MCF 10A (cell line): Measurements from ENCODE around the gene SLC39A13. TPM values are rescaled to one million over a fixed set of nuclear protein-coding genes. Genes with fewer than 3 reads are reported as not detected.
A peak's percentile ranks its signal among the peaks of the same experiment; 100 is the strongest.

Experiments
- BruUV-seq: library from RNA; stranded (reverse); fragments of 400-500 nt; replicated peaks from 2 replicates; lab custom pipeline; 2021; lab: Mats Ljungman, UMichigan
- CTCF ChIA-PET: fragments of 300-600 bp; sonication (Branson Sonifier 250); formaldehyde crosslinking; extraction: SDS; loops from one replicate; lab custom pipeline; 2021; ENCODE audit warnings: antibody characterized with exemption, inconsistent platforms; lab: Yijun Ruan, JAX
- POLR2A ChIA-PET: fragments of 300-600, 350-650 bp; sonication (Branson Sonifier 250); formaldehyde crosslinking; extraction: SDS; loops from one replicate; lab custom pipeline; 2020; ENCODE audit warnings: antibody characterized with exemption, inconsistent platforms; lab: Yijun Ruan, JAX
- DNase-seq: peaks from one replicate; pipeline ENCODE4 v3.0.0-alpha.2; 2018; ENCODE audit not compliant: unreplicated experiment
- H3K27ac Mint-ChIP-seq: one replicate; pipeline ENCODE4 v1.8.0; 2022; ENCODE audit warnings: mild to moderate bottlenecking, low read depth, mixed read lengths; ENCODE audit not compliant: unreplicated experiment
- H3K27me3 Mint-ChIP-seq: one replicate; pipeline ENCODE4 v1.8.0; 2022; ENCODE audit warnings: mixed read lengths; ENCODE audit not compliant: insufficient read depth, unreplicated experiment
- H3K36me3 Mint-ChIP-seq: one replicate; pipeline ENCODE4 v1.8.0; 2022; ENCODE audit warnings: mild to moderate bottlenecking, moderate library complexity, mixed read lengths; ENCODE audit not compliant: insufficient read depth, unreplicated experiment
- H3K4me1 Mint-ChIP-seq: one replicate; pipeline ENCODE4 v1.8.0; 2022; ENCODE audit warnings: mixed read lengths; ENCODE audit not compliant: insufficient read depth, unreplicated experiment
- H3K4me3 Mint-ChIP-seq: one replicate; pipeline ENCODE4 v1.8.0; 2022; ENCODE audit warnings: mild to moderate bottlenecking, moderate library complexity, mixed read lengths; ENCODE audit not compliant: unreplicated experiment
- H3K9me3 Mint-ChIP-seq: one replicate; pipeline ENCODE4 v1.8.0; 2022; ENCODE audit warnings: mixed read lengths; ENCODE audit not compliant: unreplicated experiment
- CTCF ChIP-seq: fragments of 200-600 bp; IDR thresholded peaks from one replicate; pipeline ENCODE4 v1.8.0; 2022; ENCODE audit warnings: antibody characterized with exemption, mild to moderate bottlenecking; ENCODE audit not compliant: unreplicated experiment
- intact Hi-C: fragments of 100-400 bp; cut with micrococcal nuclease; formaldehyde crosslinking; loops from 2 replicates; pipeline ENCODE4 v1.14.1; 2022
- total RNA-seq: library from RNA; stranded (reverse); gene quantifications from 2 replicates; pipeline ENCODE4 v1.2.3, GENCODE V29; 2022

SLC39A13 gene
- total RNA-seq, 1 experiment from 2014 or later = 56.5 TPM

- no peaks in the 10 kb centered on the region for H3K27me3 Mint-ChIP-seq
- H3K4me3 Mint-ChIP-seq = no peak overlapping the region
- CTCF ChIA-PET = interaction anchor here (0.7 to 2.4 kb wide), 9 partner anchors 9 to 390 kb away, joined by 3 to 20 read pairs (median 3); partner anchors contain the start of gene SPI1
- no peak overlapping the region for H3K27ac Mint-ChIP-seq
- peak; percentile 46 for DNase-seq
- H3K4me1 Mint-ChIP-seq = no peaks in the 10 kb centered on the region
- peaks cover 6% of the 10 kb centered on the region for H3K36me3 Mint-ChIP-seq
- POLR2A ChIA-PET = interaction anchor here (0.7 kb wide), 2 partner anchors 21 to 123 kb away, joined by 3 read pairs; no protein-coding TSS in a partner anchor
- TF ChIP-seq CTCF = no peak
- H3K9me3 Mint-ChIP-seq = no peaks in the 10 kb centered on the region
- BruUV-seq = no TSS peak
- intact Hi-C loops = no loop called here
Measured at GRCh38 chr11:47388697-47389576, 19.5 kb upstream of the SLC39A13 start.

DNA sequence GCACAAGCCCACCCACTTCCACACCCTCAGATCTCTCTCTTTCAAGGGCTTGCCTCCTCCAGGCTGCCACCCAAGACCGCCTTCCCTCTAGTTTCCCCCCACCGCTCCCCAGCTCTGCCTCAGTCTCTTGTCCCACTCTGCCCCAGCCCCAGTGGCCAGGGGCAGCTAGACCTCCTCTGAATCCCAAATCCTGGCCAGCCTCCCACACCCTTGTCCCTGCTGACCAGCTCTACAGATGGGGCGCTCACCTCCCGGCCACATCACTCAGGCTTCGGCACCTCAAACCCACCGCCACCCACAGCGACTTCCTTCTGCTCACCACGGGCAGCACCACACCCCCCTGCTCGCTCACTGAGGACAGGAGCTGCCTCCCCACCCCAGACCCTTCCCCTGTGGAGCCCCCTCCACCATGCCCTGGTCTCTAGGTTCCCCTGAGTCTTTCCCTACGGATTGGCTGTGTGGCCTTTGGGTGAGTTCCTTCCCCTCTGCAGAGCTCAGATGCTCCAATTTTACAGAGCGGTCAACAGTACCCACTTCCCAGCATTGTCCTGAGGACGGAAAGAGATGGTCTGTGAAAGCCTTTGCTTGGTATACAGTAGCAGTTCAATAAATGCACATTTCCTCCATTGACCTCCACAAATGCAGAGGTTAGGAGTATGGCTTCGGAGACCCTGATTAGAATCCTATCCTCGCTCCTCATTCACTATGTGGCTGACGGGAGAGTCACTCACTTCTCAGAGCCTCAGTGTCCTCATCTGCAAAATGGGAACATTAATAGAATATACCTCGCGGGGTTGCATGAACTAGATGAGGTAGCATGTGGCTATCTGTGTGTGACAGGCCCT lies 18.6 kb upstream of the SLC39A13 start:
- intact Hi-C loops = no loop called here
- no peaks in the 10 kb centered on the region for H3K4me1 Mint-ChIP-seq
- TF ChIP-seq CTCF = no peak
- H3K27me3 Mint-ChIP-seq = no peaks in the 10 kb centered on the region
- no peak overlapping the region for H3K4me3 Mint-ChIP-seq
- H3K36me3 Mint-ChIP-seq = peaks cover 6% of the 10 kb centered on the region
- no peak overlapping the region for H3K27ac Mint-ChIP-seq
- CTCF ChIA-PET = interaction anchor here (0.6 to 2.4 kb wide), 9 partner anchors 11 to 438 kb away, joined by 3 to 20 read pairs (median 3); partner anchors contain the start of gene SPI1
- BruUV-seq = no TSS peak
- no peak for DNase-seq
- H3K9me3 Mint-ChIP-seq = no peaks in the 10 kb centered on the region
- POLR2A ChIA-PET = interaction anchor here (0.7 kb wide), 1 partner anchor 122 kb away, joined by 3 read pairs; no protein-coding TSS in a partner anchor

- H3K9me3 Mint-ChIP-seq = no peaks in the 10 kb centered on the region
- H3K27me3 Mint-ChIP-seq = no peaks in the 10 kb centered on the region
- peaks cover 6% of the 10 kb centered on the region for H3K36me3 Mint-ChIP-seq
- POLR2A ChIA-PET = no interaction called here
- BruUV-seq = no TSS peak
- H3K4me1 Mint-ChIP-seq = no peaks in the 10 kb centered on the region
- intact Hi-C loops = no loop called here
- no peak for TF ChIP-seq CTCF
- CTCF ChIA-PET = interaction anchor here (0.6 to 1.9 kb wide), 3 partner anchors 13 to 17 kb away, joined by 3 to 9 read pairs (median 5); no protein-coding TSS in a partner anchor
- H3K4me3 Mint-ChIP-seq = no peak overlapping the region
- no peak for DNase-seq
- H3K27ac Mint-ChIP-seq = no peak overlapping the region
Measured at GRCh38 chr11:47390422-47390760, 18.0 kb upstream of the SLC39A13 start.
